Measurements from ENCODE around the gene DMGDH.

GRCh38 chr5:78953092-78953800 is 116.2 kb downstream of the DMGDH start:
- TF ChIP-seq POLR2A (IDR thresholded peaks at IDR 0.05) (no peak), CTCF (IDR thresholded peaks at IDR 0.05) (no peak)
